SU-DHL-6 (cell line): Measurements from ENCODE around the gene RMI1.

Experiments
- H2AFZ ChIP-seq: fragments of 200-600 bp; sonication (generic); 2 replicates; pipeline ENCODE4 v1.6.1; 2014; ENCODE audit warnings: low read depth, mild to moderate bottlenecking, moderate library complexity, mixed read lengths, antibody characterized with exemption, low read length; ENCODE audit not compliant: severe bottlenecking
- H3F3A ChIP-seq: fragments of 200-600 bp; shearing (Covaris generic); 2 replicates; pipeline ENCODE4 v1.6.0; 2016; ENCODE audit warnings: antibody characterized with exemption, mild to moderate bottlenecking; ENCODE audit not compliant: insufficient read depth
- H3K27ac ChIP-seq: fragments of 200-600 bp; sonication (generic); 2 replicates; pipeline ENCODE4 v1.5.1; 2016; ENCODE audit warnings: low read depth, mild to moderate bottlenecking, low read length, moderate library complexity, mixed read lengths
- H3K27me3 ChIP-seq: fragments of 200-600 bp; sonication (generic), shearing (Covaris generic); 2 replicates; pipeline ENCODE4 v1.6.0; 2014; ENCODE audit warnings: mild to moderate bottlenecking, low read length
- H3K36me3 ChIP-seq: fragments of 200-600 bp; sonication (generic); 2 replicates; pipeline ENCODE4 v1.6.1; 2014; ENCODE audit warnings: mild to moderate bottlenecking, low read length, mixed read lengths
- H3K4me2 ChIP-seq: fragments of 300-600, 200-600 bp; shearing (Covaris generic), sonication (generic); 2 replicates; pipeline ENCODE4 v1.6.0; 2014; ENCODE audit warnings: low read length, low read depth, mild to moderate bottlenecking; ENCODE audit not compliant: poor library complexity, severe bottlenecking
- H3K4me3 ChIP-seq: fragments of 200-600 bp; sonication (generic); 2 replicates; pipeline ENCODE4 v1.5.1; 2014; ENCODE audit warnings: antibody characterized with exemption, low read length, mild to moderate bottlenecking, mixed read lengths; ENCODE audit not compliant: insufficient read depth, poor library complexity, severe bottlenecking
- H3K79me2 ChIP-seq: fragments of 200-600 bp; sonication (generic); 2 replicates; pipeline ENCODE4 v1.6.1; 2014; ENCODE audit warnings: mild to moderate bottlenecking, low read length, moderate library complexity; ENCODE audit not compliant: insufficient read depth
- H3K9ac ChIP-seq: fragments of 200-600 bp; sonication (generic); 2 replicates; pipeline ENCODE4 v1.7.0; 2014; ENCODE audit warnings: mild to moderate bottlenecking, low read length
- H3K9me2 ChIP-seq: fragments of 200-600 bp; sonication (generic); replicated peaks from 2 replicates; pipeline ENCODE4 v1.6.1; 2014; ENCODE audit warnings: low read length; ENCODE audit not compliant: insufficient read depth
- H3K9me3 ChIP-seq: fragments of 200-600 bp; sonication (generic); 2 replicates; pipeline ENCODE4 v1.6.1; 2014; ENCODE audit warnings: low read length, mixed read lengths; ENCODE audit not compliant: insufficient read depth
- H4K20me1 ChIP-seq: fragments of 200-600 bp; sonication (generic); 2 replicates; pipeline ENCODE4 v1.6.1; 2014; ENCODE audit warnings: low read depth, mild to moderate bottlenecking, antibody characterized with exemption, low read length, moderate library complexity, mixed read lengths
- CTCF ChIP-seq: fragments of 200-600 bp; sonication (generic); IDR thresholded peaks from one replicate; pipeline ENCODE4 v1.5.1; 2017; ENCODE audit warnings: antibody characterized with exemption, mild to moderate bottlenecking, low read length, moderate library complexity; ENCODE audit not compliant: insufficient read depth, poor library complexity, severe bottlenecking
- EZH2phosphoT487 ChIP-seq: fragments of 200-600 bp; sonication (generic), shearing (Covaris generic); conservative IDR thresholded peaks from 2 replicates; pipeline ENCODE4 v1.6.1; 2018; ENCODE audit warnings: mild to moderate bottlenecking, antibody characterized with exemption, low read length, moderate library complexity, mixed read lengths

Gene RMI1

GRCh38 chr9:83957248-83957513 lies 23.4 kb upstream of the RMI1 start:
- Histone ChIP-seq H3K9me2 (no peaks in the 10 kb centered on the region), H3K79me2 (no peaks in the 10 kb centered on the region), H3K27ac (no peak overlapping the region), H3F3A (0 out of 2 replicates have a peak, but pooled peaks cover 4% of the 10 kb centered on the region), H3K9me3 (no peaks in the 10 kb centered on the region), H3K36me3 (no peaks in the 10 kb centered on the region), H2AFZ (peak overlapping the region; percentile 92), H4K20me1 (no peaks in the 10 kb centered on the region), H3K27me3 (no peaks in the 10 kb centered on the region), H3K4me2 (peak overlapping the region; percentile 62), H3K9ac (peak overlapping the region; percentile 61), H3K4me3 (no peak overlapping the region)
- TF ChIP-seq CTCF (no peak), EZH2phosphoT487 (no peak)

GRCh38 chr9:83959061-83959460 lies 21.5 kb upstream of the RMI1 start:
- H3F3A ChIP-seq = 0 out of 2 replicates have a peak, but pooled peaks cover 4% of the 10 kb centered on the region
- no peaks in the 10 kb centered on the region for H3K36me3 ChIP-seq
- no peak overlapping the region for H2AFZ ChIP-seq
- no peaks in the 10 kb centered on the region for H3K27me3 ChIP-seq
- no peak overlapping the region for H3K9ac ChIP-seq
- no peaks in the 10 kb centered on the region for H4K20me1 ChIP-seq
- TF ChIP-seq EZH2phosphoT487 = no peak
- TF ChIP-seq CTCF = no peak
- no peak overlapping the region for H3K27ac ChIP-seq
- H3K4me2 ChIP-seq = no peak overlapping the region
- no peaks in the 10 kb centered on the region for H3K9me3 ChIP-seq
- no peaks in the 10 kb centered on the region for H3K79me2 ChIP-seq
- no peak overlapping the region for H3K4me3 ChIP-seq
- H3K9me2 ChIP-seq = no peaks in the 10 kb centered on the region

- no peaks in the 10 kb centered on the region for H3K36me3 ChIP-seq
- TF ChIP-seq EZH2phosphoT487 (no peak), CTCF (no peak)
- no peak overlapping the region for H3K4me2 ChIP-seq
- H3F3A ChIP-seq = peaks cover 19% of the 10 kb centered on the region
- no peak overlapping the region for H2AFZ ChIP-seq
- H3K4me3 ChIP-seq = no peak overlapping the region
- no peak overlapping the region for H3K9ac ChIP-seq
- no peaks in the 10 kb centered on the region for H3K9me2 ChIP-seq
- H3K27me3 ChIP-seq = no peaks in the 10 kb centered on the region
- H3K79me2 ChIP-seq = no peaks in the 10 kb centered on the region
- H4K20me1 ChIP-seq = no peaks in the 10 kb centered on the region
- no peaks in the 10 kb centered on the region for H3K9me3 ChIP-seq
- H3K27ac ChIP-seq = no peak overlapping the region
These were observed 19.6 kb upstream of the RMI1 start for GRCh38 chr9:83960991-83961390.

- no peak overlapping the region for H2AFZ ChIP-seq
- H3K9me2 ChIP-seq = no peaks in the 10 kb centered on the region
- peaks cover 31% of the 10 kb centered on the region for H3F3A ChIP-seq
- no peak overlapping the region for H3K9ac ChIP-seq
- H3K4me3 ChIP-seq = no peak overlapping the region
- no peaks in the 10 kb centered on the region for H3K9me3 ChIP-seq
- no peaks in the 10 kb centered on the region for H3K36me3 ChIP-seq
- H3K4me2 ChIP-seq = no peak overlapping the region
- TF ChIP-seq CTCF (no peak), EZH2phosphoT487 (no peak)
- H3K79me2 ChIP-seq = no peaks in the 10 kb centered on the region
- H3K27ac ChIP-seq = no peak overlapping the region
- H3K27me3 ChIP-seq = no peaks in the 10 kb centered on the region
- peaks cover under 1% of the 10 kb centered on the region; the same call in 1 of the 2 replicates for H4K20me1 ChIP-seq
These were observed 18.4 kb upstream of the RMI1 start for GRCh38 chr9:83962165-83962564.
